Measurements from ENCODE around the gene KCNJ9.

- no peak for TF ChIP-seq CTCF (IDR thresholded peaks at IDR 0.05; ENCODE audit: insufficient read depth, low read depth, low read length)
- TF ChIP-seq EZH2 (IDR thresholded peaks at IDR 0.05; ENCODE audit: insufficient read depth, low read length), result no peak
Measured at GRCh38 chr1:160139840-160140239, 58.5 kb downstream of the KCNJ9 start.

Data from astrocyte (in vitro differentiated cells and primary cell).